NCI-H146 (cell line): ENCODE data around the gene BABAM2.
A peak's percentile ranks its signal among the peaks of the same experiment; 100 is the strongest.
"Not testable (repeated sequence)": the region's sequence is repeated elsewhere in the genome, so short reads cannot be mapped to it uniquely, and the experiment has no call there.

Experiments
- DNase-seq: peaks from one replicate; lab custom pipeline; 2025; lab: John Stamatoyannopoulos, UW

The BABAM2 gene

DNA sequence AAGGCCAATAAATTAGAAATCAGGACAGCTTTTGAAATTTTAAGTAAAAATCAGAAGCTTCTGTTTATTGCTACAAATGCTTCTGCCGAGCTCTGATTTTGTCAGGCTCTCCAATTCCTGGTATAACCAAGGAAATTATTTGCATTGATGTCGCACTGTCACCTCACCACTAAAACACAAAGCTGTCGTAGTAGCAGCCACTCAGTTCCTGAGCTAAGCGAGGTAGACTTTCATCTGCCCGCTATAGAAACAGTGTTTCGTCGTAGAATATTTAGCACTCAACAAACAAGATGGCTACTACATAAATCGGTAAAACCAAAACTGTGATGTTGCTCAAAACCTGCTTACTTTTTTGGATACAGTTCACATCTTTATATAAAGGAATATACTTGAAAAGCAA, 360.8 kb downstream of the BABAM2 start:
- no peak for DNase-seq

DNA sequence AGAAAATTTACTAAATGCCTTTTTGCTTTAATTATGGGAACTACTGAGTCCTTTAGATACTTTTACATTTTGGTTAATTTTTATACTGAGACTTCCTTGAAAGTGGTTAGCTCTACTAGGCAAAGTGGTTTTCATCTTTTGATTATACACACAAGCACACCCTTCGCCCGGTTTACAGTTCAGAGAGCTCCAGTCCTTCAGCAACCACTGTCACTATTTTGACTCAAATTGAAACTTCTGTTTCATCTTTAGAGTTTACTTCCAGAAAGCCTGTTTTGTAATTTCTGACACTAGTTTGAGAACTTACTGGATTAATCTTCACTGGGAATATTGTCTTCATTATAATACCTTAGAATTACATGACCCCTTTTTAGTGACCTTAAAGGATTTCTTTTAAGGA, 361.8 kb downstream of the BABAM2 start:
- DNase-seq: no peak

DNA sequence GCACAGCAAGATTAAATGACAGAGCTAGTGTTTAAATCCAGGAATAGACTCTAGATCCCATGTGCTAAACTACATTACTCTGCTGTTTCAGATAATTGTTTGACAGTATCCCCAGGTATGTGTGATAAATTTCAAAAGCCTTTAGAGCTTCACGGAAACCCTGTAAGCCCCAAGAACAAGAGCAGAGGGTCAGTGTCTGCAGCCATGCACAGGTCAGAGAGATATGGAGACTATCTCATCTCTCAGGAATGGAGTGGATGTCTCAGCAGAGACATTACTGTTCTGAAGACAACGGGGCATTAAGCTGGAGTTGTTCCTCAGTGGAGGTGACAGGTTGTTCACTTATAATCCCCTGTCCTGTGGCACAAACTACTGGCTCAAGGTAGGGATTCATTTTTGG, 363.0 kb downstream of the BABAM2 start:
- DNase-seq: no peak

DNA sequence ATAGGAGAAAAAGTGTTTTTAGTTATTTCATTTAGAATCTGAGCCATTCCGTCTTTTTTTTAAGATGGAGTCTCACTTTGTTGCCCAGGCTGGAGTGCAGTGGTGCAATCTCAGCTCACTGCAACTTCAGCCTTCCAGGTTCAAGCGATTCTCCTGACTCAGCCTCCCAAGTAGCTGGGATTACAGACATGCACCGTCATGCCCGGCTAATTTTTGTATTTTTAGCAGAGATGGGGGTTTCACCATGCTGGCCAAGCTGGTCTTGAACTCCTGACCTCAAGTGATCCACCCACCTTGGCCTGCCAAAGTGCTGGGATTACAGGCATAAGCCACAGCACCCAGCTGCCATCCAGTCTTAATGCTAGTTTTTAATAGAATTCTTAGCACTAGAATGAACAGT, 364.7 kb downstream of the BABAM2 start:
- DNase-seq: not testable (repeated sequence)

DNA sequence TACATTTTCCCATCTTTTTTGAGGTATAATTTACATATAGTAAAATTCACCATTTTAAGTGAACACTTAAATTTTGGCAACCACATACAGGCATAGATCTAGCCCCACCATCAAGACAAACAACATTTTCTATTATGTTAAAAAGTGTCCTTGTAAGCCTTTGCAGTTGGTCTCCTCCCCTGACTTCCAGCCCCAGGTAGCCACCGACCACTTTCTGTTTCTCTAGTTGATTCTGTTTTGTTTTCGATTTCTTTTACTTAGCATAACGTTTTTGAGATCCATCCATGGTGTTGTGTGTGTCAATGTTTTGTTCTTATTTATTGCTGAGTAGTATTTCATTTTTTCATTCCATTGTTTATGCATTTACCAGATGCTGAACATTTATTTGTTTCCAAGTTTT, 366.7 kb downstream of the BABAM2 start:
- no peak for DNase-seq

DNA sequence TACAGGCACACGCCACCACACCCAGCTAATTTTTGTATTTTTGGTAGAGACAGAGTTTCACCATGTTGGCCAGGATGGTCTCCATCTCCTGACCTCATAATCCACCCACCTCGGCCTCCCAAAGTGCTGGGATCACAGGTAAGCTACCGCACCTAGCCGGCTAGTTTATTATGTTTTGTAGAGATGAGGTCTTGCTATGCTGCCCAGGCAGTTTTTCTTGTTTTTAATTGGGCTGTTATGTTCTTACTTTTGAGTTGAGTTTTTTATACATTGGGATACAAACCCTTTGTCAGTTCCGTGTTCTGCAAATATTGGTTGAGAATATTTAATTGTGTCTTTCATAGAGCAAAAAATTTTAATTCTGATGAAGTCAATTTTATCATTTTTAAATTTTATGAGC, 368.7 kb downstream of the BABAM2 start:
- not testable (repeated sequence) for DNase-seq

DNA sequence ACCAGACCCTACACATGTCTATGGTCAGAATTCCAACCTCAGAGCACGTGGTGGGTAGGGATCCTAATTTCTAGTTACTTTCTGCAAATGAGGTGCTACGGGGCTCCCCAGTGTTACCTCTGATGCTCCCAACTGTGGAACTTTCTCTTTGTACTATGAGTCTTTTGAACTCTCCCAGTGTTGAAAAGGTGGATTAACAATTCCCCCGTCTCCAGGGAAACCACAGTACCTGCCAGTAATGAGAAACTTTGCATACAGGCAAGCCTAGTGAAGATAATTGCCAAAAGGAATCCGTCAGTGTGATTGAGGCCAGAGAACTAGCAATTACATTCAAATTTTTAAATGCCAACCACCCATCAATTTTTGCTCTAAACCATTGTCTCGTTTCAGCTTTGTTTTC, 373.2 kb downstream of the BABAM2 start:
- no peak for DNase-seq

DNA sequence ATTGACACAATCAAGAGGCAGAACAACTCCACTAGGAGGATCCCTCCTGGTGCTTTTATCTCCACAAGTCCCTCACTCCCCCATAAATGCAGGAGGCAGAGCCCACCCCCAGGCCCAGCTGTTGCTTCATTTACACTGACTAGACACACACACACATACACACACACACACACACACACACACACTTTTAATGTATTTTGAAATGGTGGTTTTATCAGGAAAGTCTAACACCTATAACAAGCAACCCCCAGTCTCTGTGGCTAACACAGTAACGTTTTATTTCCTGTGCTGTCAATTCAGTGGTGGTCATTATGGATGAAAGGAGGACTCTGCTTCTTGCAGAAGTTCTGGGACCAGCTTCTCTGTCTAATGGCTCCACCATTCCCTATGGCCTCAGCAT, 376.8 kb downstream of the BABAM2 start:
- no peak for DNase-seq

DNA sequence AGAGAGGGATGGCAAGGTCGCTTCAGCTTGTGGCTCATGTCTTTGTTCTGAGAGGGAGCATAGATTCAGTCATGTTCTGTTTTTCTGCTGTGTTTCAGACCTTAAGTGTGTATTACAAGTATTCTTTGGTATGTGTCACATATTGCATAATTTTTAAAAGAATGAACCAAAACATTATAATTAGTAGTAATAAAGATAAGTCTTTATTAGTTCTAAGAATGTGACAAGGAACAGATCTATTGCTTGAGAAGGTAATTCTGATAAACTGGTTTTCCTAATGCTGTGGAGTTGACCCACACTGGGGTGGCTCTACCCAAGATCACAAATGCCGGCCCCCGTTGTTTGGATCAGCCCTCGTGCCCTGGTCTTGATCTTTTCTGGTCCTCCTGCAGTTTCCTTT, 377.9 kb downstream of the BABAM2 start:
- DNase-seq: no peak

DNA sequence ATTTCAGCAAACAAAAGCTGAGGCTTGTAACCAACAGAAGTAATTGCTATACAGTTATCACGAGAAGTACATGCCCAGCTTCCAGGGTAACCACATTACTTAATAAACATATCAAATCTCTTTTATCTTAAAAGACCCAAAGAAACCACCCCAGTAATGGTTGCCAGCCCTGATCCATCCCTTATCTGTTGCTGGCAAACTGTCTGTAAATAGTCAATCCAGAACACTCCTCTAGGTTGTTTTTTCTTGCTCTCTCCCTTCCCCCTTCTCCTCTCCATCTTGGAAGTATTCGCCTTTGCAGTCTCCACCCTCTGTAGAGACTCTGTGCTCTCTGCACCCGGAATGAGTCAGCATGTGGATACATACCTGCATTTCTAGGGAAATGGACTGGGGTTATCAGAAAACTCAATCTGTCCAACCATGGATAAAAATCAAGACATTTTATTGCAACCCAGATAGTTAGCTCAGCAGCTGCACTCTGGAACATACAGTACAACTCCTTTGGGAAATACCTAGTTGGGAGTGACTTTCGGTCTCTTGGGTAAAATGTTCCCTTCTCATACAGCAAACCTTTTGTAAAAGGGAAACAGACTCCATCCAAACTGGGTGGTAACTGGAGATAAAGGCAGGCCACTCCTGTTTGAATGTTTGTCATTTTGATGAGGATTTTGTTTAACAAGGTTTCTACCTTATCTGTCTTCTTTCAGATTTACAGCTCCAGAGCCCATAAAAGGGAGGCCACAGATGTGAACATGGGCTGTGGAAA, 378.7 kb downstream of the BABAM2 start:
- no peak for DNase-seq

DNA sequence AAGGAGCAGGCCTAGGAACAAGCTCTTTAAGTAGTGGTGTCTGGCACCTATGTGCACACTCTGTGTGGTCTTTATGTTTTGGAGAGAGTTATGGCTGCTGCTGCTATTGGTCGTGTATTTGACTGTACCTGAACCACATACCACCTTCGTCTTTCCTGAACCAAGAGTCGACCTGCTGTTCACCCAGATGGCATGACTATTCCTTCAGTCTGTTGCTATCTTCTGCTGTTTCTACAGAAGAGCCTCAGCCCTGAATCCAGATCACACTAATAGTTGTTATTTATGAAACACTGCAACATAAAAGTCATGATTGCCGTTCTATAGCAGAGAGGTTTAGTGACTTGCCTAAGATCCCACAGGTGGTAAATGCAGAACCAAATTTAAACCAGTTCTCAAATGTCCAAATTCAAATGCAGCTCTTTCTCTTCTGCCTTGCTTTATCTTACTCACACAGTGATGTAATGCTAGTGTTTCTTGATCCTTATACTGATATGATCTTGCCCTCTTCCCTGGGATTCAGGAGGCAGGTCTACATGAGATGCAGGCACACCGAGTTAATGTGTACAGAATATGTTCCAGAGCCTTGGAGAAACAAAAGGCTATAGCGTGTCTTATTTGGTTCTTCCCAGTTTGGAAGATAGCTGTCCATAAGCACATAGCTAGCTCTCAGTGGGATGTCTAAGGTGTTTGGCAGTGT, 380.1 kb downstream of the BABAM2 start:
- DNase-seq: no peak

DNA sequence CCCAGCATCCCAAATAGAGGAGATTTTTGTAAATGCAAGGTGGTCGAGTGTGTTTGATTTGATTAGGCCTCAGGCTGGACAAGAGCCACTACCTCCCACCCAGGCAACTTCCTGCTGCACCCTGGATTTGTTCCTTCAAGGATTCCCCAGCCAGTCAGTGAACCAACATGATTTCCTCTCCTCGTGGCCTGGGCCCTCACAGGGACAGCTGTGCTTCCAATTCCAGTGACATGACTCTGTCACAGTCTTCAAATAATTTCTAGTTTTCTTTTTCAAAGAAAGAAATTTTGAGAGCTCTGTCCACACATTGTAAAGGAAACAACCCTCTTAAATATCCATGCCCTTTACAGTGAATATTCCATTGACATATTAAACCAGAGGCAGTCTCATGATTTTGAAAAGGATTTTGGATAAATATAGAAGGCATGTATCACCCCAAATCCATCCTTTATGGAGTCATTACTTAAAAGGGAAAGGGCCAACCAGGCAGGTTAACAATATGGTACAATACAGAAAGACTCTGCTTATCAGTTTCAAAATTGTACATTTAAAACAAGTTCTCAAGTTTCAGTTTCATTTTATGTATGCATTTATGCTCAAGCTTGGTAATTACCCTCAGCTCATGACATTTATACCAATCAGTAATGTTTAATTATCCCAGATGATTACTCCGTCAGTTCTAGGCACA, 380.8 kb downstream of the BABAM2 start:
- no peak for DNase-seq

DNA sequence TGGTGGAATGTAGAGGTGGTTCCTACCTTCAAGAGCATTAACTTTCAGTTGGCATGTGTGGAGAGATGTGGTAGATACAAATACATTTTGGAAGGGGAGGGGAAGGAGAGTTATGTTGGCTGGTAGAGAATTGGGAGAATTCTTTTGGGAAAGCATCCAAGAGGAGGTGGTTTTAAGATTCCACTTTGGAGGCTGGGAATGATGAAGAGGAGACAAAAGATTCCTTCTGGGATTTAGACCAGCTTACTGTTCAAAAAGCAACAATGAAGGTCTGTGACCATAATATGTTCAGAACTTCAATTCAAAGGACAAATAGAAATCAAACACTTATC, 381.4 kb downstream of the BABAM2 start:
- no peak for DNase-seq

DNA sequence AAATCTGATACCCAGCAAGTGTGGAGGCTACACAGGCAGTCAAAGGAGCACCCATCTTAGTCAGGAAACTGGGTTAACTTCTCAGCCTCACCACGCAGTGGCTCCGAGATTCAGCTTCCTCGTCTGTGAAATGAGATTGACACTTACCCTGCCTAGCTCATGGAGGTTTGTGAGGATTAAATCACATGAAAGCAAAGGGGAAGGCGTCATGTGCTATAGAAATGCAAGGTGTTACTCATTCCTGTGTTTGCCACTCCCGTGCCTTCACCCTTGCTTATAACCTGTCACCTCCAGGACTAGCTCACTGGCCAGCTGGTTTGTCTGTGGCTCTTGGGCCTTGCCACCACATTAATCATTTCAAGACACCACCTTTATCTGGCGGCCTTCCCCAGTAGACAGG, 383.2 kb downstream of the BABAM2 start:
- no peak for DNase-seq

DNA sequence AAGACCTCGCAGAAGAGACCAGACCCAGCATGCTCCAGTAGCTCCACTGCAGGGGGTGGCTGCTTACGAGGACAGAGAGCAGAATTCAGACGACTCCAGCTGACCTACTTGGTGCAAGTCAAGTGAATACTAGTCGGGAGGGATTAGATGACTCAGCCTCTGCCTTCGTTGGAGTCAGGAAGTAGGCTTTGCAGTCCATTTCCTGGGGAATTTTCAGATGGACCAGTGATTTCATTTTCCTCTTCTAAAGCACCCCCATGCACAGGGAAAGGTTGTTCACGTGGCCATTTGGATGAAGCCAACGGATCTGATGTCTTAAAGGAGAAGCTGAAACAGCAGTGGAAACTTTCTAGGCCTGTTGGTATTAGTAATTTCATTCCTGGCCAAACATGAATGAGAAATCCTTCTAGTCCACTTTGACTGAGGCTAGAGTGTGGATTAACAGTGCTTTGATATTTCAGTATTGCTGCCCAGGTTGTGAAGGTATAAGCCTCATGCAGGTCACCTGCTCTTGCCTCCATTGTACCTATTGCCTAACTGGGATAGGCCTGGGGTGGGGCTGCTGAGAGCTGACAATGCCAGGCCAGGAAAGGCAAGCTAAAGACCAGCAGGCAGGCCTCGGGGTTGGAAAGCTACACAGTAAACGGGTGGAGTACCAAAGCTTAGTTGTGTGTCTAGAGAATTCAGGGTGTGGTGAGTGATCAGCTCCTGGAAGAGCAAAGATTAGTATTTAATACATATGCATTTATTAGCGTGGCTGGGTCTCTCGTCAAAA, 384.6 kb downstream of the BABAM2 start:
- no peak for DNase-seq

DNA sequence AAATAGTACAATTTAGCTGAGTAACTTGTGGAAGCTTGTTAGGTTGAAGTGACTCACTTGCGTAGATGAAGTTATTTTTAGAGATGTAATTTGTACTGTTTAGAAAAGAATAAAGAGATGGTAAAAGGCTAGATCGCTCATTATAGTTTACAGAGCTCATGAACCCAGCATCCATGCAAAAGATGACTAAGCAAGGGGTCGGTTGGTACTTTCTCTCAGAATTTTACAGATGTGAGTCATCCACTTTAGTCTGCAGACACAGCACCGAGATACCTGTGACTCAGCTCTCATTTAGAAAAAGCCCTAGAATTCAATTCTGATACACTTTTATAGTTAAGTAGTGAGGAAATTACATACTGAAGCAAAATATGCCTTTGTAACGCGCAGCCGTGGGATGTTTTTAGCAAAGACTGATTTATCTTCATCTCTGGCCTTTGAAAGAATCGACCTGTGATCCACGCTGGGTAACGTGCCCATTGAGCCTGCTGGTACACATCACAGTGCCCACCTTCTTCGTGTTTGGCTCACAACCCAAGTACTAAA, 385.6 kb downstream of the BABAM2 start:
- DNase-seq: no peak

DNA sequence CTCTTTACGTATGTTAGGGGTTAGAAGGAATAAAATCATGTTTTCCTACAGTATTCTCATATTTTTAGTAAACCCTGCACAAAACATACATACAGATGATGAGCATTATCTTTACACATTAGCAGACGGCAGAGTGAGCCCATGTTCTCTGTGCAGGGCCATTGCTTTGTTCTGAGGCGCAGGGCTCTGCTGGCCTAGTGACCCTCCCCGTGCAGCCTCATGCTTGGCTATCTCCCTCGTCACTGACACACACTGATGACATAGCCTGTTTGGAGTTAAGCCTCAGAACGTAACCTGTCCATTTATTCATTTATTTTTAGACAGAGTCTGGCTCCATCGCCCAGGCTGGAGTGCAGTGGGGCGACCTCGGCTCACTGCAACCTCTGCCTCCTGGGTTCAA, 386.3 kb downstream of the BABAM2 start:
- no peak for DNase-seq

DNA sequence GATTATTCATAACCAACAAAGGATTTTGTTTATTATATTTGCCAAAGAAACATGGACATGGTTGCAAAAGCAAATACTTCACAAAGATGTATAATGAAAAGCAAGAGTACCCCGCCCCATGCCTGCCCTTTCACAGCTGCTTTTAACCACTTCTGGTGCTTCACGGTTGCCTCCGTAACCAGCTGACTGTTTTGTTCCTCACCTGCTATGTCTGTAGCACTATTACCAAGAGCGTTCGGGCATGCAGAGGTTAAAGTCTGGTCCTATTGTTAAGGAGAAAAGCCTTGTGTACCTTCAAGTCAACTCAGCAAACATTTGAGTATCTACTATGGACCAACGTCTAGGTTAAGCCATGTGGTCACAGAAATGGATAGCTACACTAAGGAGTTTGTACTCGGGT, 386.9 kb downstream of the BABAM2 start:
- peak; percentile 81 for DNase-seq

DNA sequence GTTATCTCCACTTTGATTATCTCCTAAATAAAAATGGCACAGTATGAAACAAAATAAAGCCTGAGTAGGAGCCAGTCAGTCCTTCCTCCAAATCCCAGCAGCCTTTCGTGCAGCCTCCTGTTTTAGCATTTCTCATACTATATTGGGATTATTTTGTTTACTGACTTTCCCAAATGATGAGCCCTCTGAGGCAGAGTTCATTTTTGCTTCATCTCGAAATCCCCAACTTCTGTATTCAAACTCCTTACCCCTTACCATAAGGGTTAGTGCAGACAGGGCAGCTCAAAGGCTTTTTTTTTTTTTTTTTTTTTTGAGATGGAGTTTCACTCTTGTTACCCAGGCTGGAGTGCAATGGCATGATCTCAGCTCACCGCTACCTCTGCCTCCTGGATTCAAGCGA, 388.8 kb downstream of the BABAM2 start:
- no peak for DNase-seq

DNA sequence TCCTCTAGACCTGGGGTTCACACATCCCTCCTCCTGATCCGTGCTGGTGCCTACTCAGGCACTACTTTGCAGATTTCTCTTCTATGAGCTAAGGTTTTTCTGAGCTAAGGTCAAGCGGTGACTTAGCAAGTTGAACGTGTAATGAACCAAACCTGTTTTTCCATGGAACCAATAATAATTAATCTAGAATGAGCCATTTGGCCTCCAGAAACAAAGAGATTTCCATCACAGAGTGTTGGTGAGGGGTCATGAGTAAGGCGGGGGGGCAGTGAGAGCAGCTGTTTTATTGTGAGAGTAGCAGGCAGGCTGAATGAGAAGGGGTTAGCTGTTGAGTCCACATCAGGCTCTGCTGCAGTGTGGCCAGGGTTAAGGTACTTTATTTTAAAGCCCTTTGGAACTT, 390.1 kb downstream of the BABAM2 start:
- DNase-seq: no peak

DNA sequence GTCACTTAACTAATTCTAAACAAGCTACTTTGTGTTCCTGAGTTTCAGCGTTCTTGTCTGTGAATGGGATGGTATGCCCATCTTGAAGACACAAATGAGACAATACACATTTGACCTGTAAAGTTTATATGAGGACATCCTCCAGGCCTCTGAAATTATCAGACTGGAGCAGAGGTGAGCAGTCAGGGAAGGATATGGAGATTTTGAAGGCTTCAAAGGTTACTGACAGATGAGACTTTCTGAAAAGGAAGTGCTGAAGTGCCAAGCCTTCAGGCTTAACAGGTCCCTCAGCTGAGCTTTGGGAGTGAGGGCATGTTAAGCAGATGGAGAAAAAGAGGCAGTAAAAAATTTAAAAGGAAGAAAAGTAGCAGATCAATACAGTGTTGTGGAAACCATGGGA, 391.2 kb downstream of the BABAM2 start:
- DNase-seq: no peak

DNA sequence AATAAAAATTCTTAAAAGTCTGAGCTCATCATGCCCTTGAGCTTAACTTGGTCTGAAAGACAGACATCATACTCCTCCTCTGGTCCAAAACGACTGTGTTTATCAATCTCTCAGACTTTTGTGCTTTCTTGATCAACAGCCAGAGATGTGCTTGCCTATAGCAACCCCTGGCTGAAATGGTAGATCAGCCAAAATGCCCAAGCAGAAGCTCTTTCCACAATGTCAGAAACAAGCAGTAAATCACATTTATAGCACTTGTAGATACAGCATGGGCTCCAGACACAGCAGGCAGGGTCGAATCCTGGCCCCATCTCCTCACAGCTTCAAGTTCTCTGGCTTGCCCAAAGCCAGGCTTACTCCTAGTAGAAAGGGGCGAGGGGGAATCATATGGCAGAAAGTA, 391.7 kb downstream of the BABAM2 start:
- no peak for DNase-seq
